ENCODE measurements around the gene RAPGEF2. TPM values are rescaled to one million over a fixed set of nuclear protein-coding genes. Genes with fewer than 3 reads are reported as not detected.

Gene RAPGEF2
- total and polyA plus RNA-seq, 9 of the 15 experiments (the other 6 are each of a cell fraction or from before 2014, with no cell fraction given): 3.1 to 32.6 (median 23.1) TPM

DNA sequence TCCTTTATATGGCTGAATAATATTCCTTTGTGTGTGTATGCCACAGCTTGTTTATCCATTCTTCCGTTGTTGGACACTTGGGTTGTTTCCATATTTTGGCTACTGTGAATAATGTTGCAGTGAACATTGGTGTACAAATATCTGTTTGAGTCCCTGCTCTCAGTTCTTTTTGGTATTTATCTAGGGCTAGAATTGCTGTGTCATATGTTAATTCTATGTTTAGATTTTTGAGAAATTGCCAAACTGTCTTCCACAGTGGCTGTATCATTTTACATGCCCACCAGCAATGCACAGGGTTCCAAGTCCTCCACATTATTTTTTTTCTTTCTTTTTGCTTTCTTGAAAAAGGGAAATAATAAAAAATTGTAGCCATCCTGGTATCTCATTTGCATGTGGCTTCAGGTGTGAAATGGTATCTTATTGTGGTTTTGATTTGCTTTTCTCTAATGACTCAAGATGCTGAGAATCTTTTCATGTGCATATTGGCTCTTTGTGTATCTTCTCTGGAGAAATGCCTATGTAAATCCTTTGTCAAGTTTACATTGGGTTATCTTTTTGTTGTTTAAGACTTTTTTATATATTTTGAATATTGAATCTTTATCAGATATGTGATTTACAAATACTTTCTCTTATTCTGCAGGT lies 129.7 kb downstream of the RAPGEF2 start (continued):
- TF ChIP-seq NONO (IDR thresholded peaks at IDR 0.05; ENCODE audit: low read depth in 2 of 2, low read length in 1 of 2) (no peak), CREBBP (IDR thresholded peaks at IDR 0.05; ENCODE audit: low read depth, low read length) (no peak), SRSF1 (IDR thresholded peaks at IDR 0.05; ENCODE audit: low read depth, low read length) (no peak), SAP30 (IDR thresholded peaks at IDR 0.05; ENCODE audit: borderline replicate concordance, insufficient read depth, low read depth, low read length, poor library complexity, severe bottlenecking) (no peak), ZNF431 (CRISPR knock-in tag; IDR thresholded peaks at IDR 0.05) (no peak), ZNF695 (CRISPR knock-in tag; IDR thresholded peaks at IDR 0.05) (no peak)
- TF ChIP-seq, protein P1, sequence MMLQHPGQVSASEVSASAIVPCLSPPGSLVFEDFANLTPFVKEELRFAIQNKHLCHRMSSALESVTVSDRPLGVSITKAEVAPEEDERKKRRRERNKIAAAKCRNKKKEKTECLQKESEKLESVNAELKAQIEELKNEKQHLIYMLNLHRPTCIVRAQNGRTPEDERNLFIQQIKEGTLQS (IDR thresholded peaks at IDR 0.05): no peak
- TF ChIP-seq, protein P1 (CRISPR knock-in tag; conservative IDR thresholded peaks at IDR 0.05): no peak

DNA sequence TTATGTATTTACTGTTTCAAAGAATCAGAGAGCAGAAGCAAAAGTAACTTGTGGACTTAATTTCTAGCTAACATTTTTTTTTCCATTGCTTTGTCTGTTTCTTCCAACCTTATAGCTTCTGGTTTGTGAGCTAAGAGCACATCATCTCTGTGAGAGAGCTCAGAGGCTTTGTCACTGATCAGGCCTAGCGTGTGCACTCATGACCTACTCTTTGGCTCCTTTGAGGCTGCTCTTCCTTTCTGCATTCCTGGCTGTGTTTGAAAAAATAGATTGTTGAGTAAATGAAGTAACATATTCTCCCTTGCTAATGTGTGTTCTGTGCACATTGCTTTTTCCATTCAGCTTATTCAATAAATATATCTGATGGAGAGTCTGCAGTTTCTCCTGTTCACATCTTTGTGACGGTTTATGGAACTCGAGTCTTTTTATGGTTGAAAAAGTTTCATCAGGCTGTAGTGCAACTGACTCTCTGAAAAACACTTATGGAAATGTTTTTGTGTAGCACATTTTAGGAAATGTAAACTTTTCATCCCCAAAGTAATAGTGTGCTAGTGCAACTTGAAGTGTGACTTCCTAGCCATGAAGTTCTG lies 133.0 kb downstream of the RAPGEF2 start:
- H3K9ac ChIP-seq (ENCODE audit: insufficient read depth in 1 of 2, low read depth in 2 of 2, low read length in 2 of 2): no peak overlapping the region
- H3K36me3 ChIP-seq (ENCODE audit: control insufficient read depth, insufficient read depth, low read length): peaks cover 1% of the 10 kb centered on the region; the same call in 1 of the 3 replicates
- H3K4me3 ChIP-seq: no peak overlapping the region
- H3K9me1 ChIP-seq (ENCODE audit: control insufficient read depth, insufficient read depth, low read length): no peaks in the 10 kb centered on the region
- no peaks in the 10 kb centered on the region for H3K27me3 ChIP-seq (ENCODE audit: control insufficient read depth in 2 of 2, insufficient read depth in 2 of 2, low read length in 2 of 2)
- no peak for FAIRE-seq
- 70% methylated on average over 3 of the region's 3 CpGs for WGBS (ENCODE audit: insufficient coverage, low coverage, missing lambda C conversion rate)
- no peaks in the 10 kb centered on the region for H3K9me3 ChIP-seq (replicated peaks; ENCODE audit: control insufficient read depth, insufficient read depth, low read depth, low read length)
- H3K79me2 ChIP-seq (ENCODE audit: control insufficient read depth, insufficient read depth, low read length): 0 out of 3 replicates have a peak, but pooled peaks cover 5% of the 10 kb centered on the region
- in situ Hi-C loops (cut with MboI): no loop called here
- no peak overlapping the region for H2AFZ ChIP-seq (ENCODE audit: low read depth, low read length)
- ATAC-seq: no peak
- no peak for DNase-seq (ENCODE audit: extremely low read depth in 1 of 4, low spot score in 3 of 4)
- CTCF ChIA-PET (ENCODE audit: low intra/inter-chr PET ratio): no interaction called here
- no TSS peak for BruUV-seq (replicated peaks)
- no peak overlapping the region for H3K4me2 ChIP-seq (ENCODE audit: insufficient read depth, low read length)
- POLR2A ChIA-PET: no interaction called here
- no peak overlapping the region for H3K27ac ChIP-seq (ENCODE audit: extremely low read depth, low read depth, low read length)
- no peaks in the 10 kb centered on the region for H3K4me1 ChIP-seq (replicated peaks in 1 of 2; ENCODE audit: control insufficient read depth in 2 of 2, insufficient read depth in 2 of 2, low read length in 2 of 2)
- H4K20me1 ChIP-seq (replicated peaks; ENCODE audit: control insufficient read depth, insufficient read depth, low read length): no peaks in the 10 kb centered on the region
- intact Hi-C loops (cut with micrococcal nuclease): no loop called here
- TF ChIP-seq THRA (IDR thresholded peaks at IDR 0.05) (no peak), DLX4 (CRISPR knock-in tag; IDR thresholded peaks at IDR 0.05) (no peak), CBFA2T2 (conservative IDR thresholded peaks at IDR 0.05) (no peak), HDAC3 (IDR thresholded peaks at IDR 0.05; ENCODE audit: borderline replicate concordance, partially characterized antibody) (no peak), POLR2AphosphoS2 (IDR thresholded peaks at IDR 0.05; ENCODE audit: low read length) (no peak)
- TF ChIP-seq, protein P2, sequence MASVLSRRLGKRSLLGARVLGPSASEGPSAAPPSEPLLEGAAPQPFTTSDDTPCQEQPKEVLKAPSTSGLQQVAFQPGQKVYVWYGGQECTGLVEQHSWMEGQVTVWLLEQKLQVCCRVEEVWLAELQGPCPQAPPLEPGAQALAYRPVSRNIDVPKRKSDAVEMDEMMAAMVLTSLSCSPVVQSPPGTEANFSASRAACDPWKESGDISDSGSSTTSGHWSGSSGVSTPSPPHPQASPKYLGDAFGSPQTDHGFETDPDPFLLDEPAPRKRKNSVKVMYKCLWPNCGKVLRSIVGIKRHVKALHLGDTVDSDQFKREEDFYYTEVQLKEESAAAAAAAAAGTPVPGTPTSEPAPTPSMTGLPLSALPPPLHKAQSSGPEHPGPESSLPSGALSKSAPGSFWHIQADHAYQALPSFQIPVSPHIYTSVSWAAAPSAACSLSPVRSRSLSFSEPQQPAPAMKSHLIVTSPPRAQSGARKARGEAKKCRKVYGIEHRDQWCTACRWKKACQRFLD (CRISPR knock-in tag; IDR thresholded peaks at IDR 0.05): no peak
- TF ChIP-seq, protein P3, sequence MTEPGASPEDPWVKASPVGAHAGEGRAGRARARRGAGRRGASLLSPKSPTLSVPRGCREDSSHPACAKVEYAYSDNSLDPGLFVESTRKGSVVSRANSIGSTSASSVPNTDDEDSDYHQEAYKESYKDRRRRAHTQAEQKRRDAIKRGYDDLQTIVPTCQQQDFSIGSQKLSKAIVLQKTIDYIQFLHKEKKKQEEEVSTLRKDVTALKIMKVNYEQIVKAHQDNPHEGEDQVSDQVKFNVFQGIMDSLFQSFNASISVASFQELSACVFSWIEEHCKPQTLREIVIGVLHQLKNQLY (CRISPR knock-in tag; conservative IDR thresholded peaks at IDR 0.05): no peak
